SK-N-SH treated with all-trans-retinoic acid at 6 μM for 48 hours (cell line): ENCODE data around the gene PPP4R1.
A peak's percentile ranks its signal among the peaks of the same experiment; 100 is the strongest.

Experiments
- ATAC-seq: fragments of 200-7000 bp; cut with Tn5 transposase; 3 replicates; pipeline ENCODE4 v1.9.1; 2020; ENCODE audit warnings: mild to moderate bottlenecking, moderate library complexity
- ARNTL ChIP-seq: fragments of 450-650 bp; formaldehyde crosslinking; IDR thresholded peaks from 2 replicates; pipeline ENCODE4 v1.5.0; 2020; ENCODE audit warnings: low read depth, mild to moderate bottlenecking, moderate library complexity, borderline replicate concordance
- BACH2 ChIP-seq: fragments of 250-450 bp; sonication (Bioruptor Pico); IDR thresholded peaks from 2 replicates; pipeline ENCODE4 v1.9.0; 2021; ENCODE audit warnings: mild to moderate bottlenecking, borderline replicate concordance
- ESRRG ChIP-seq: fragments of 250-450 bp; sonication (Bioruptor Pico); IDR thresholded peaks from 2 replicates; pipeline ENCODE4 v1.6.1; 2021; ENCODE audit warnings: mild to moderate bottlenecking
- GLIS3 ChIP-seq: fragments of 250-450 bp; sonication (Bioruptor Pico); IDR thresholded peaks from 2 replicates; pipeline ENCODE4 v1.5.0; 2020; ENCODE audit warnings: mild to moderate bottlenecking, moderate library complexity
- OSR1 ChIP-seq: fragments of 250-450 bp; sonication (Bioruptor Pico); IDR thresholded peaks from 2 replicates; pipeline ENCODE4 v1.8.0; 2022; ENCODE audit warnings: moderate library complexity, mild to moderate bottlenecking, inconsistent platforms
- PPARA ChIP-seq: fragments of 250-450 bp; sonication (Bioruptor Pico); IDR thresholded peaks from 2 replicates; pipeline ENCODE4 v1.5.0; 2020; ENCODE audit warnings: mild to moderate bottlenecking, borderline replicate concordance
- RARB ChIP-seq: fragments of 250-450 bp; sonication (Bioruptor Pico); IDR thresholded peaks from 2 replicates; pipeline ENCODE4 v1.8.0; 2021; ENCODE audit warnings: mild to moderate bottlenecking, moderate library complexity
- SNAI2 ChIP-seq: fragments of 250-450 bp; sonication (Bioruptor Pico); IDR thresholded peaks from 2 replicates; pipeline ENCODE4 v1.5.0; 2020; ENCODE audit warnings: mild to moderate bottlenecking, moderate library complexity
- TCF4 ChIP-seq: fragments of 250-450 bp; sonication (Bioruptor Pico); IDR thresholded peaks from 2 replicates; pipeline ENCODE4 v1.8.0; 2021; ENCODE audit warnings: mild to moderate bottlenecking, moderate library complexity, borderline replicate concordance
- TOX ChIP-seq: fragments of 250-450 bp; sonication (Bioruptor Pico); IDR thresholded peaks from 2 replicates; pipeline ENCODE4 v1.8.0; 2021; ENCODE audit warnings: mild to moderate bottlenecking, moderate library complexity, borderline replicate concordance
- ZC3H10 ChIP-seq: fragments of 250-450 bp; sonication (Bioruptor Pico); IDR thresholded peaks from 2 replicates; pipeline ENCODE4 v1.5.1; 2021; ENCODE audit warnings: mild to moderate bottlenecking, moderate library complexity
- ZFP3 ChIP-seq: fragments of 250-450 bp; sonication (Bioruptor Pico); IDR thresholded peaks from 2 replicates; pipeline ENCODE4 v1.5.0; 2020; ENCODE audit warnings: mild to moderate bottlenecking, moderate library complexity
- ZNF565 ChIP-seq: fragments of 450-650 bp; formaldehyde crosslinking; conservative IDR thresholded peaks from 2 replicates; pipeline ENCODE4 v1.5.0; 2020; ENCODE audit warnings: low read depth, mild to moderate bottlenecking, moderate library complexity
- ZNF70 ChIP-seq: fragments of 450-650 bp; formaldehyde crosslinking; IDR thresholded peaks from 2 replicates; pipeline ENCODE4 v1.5.0; 2020; ENCODE audit warnings: mild to moderate bottlenecking, moderate library complexity
- ZNF8 ChIP-seq: fragments of 450-650 bp; formaldehyde crosslinking; IDR thresholded peaks from 2 replicates; pipeline ENCODE4 v1.5.0; 2020; ENCODE audit warnings: mild to moderate bottlenecking, moderate library complexity
- TF ChIP-seq, protein P1 (sequence below): fragments of 250-450 bp; sonication (Bioruptor Pico); IDR thresholded peaks from 2 replicates; pipeline ENCODE4 v1.8.0; 2020; ENCODE audit warnings: mild to moderate bottlenecking, moderate library complexity, borderline replicate concordance
- TF ChIP-seq, protein P2 (sequence below): fragments of 250-450 bp; sonication (Bioruptor Pico); IDR thresholded peaks from 2 replicates; pipeline ENCODE4 v1.5.1; 2020; ENCODE audit warnings: low read depth, mild to moderate bottlenecking, moderate library complexity
- TF ChIP-seq, protein P3 (sequence below): fragments of 250-450 bp; sonication (Bioruptor Pico); IDR thresholded peaks from 2 replicates; pipeline ENCODE4 v1.8.0; 2021; ENCODE audit warnings: low read depth, mild to moderate bottlenecking, moderate library complexity, borderline replicate concordance
- TF ChIP-seq, protein P4 (sequence below): fragments of 250-450 bp; sonication (Bioruptor Pico); IDR thresholded peaks from 2 replicates; pipeline ENCODE4 v1.5.0; 2020; ENCODE audit warnings: mild to moderate bottlenecking, moderate library complexity

The PPP4R1 gene

DNA sequence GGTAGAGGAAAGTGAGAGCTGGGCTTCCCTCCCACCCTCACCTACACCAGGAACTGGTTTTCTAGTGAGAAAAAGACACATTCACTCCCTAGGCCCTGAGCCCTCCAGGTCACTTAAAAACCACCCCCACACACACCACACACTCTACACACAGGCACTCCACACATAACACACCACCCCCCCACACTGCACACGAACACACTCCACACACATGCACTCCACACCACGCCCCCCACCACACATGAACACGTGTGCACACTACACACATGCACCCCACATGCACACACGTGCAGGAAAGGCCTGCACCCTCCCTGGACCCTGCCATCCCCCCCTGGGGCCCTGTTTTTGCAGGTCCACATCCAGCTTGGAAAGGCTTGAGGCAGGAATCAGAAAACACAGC lies 71.4 kb downstream of the PPP4R1 start:
- TF ChIP-seq, protein P1, sequence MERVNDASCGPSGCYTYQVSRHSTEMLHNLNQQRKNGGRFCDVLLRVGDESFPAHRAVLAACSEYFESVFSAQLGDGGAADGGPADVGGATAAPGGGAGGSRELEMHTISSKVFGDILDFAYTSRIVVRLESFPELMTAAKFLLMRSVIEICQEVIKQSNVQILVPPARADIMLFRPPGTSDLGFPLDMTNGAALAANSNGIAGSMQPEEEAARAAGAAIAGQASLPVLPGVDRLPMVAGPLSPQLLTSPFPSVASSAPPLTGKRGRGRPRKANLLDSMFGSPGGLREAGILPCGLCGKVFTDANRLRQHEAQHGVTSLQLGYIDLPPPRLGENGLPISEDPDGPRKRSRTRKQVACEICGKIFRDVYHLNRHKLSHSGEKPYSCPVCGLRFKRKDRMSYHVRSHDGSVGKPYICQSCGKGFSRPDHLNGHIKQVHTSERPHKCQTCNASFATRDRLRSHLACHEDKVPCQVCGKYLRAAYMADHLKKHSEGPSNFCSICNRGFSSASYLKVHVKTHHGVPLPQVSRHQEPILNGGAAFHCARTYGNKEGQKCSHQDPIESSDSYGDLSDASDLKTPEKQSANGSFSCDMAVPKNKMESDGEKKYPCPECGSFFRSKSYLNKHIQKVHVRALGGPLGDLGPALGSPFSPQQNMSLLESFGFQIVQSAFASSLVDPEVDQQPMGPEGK (CRISPR knock-in tag) = no peak
- TF ChIP-seq RARB (CRISPR knock-in tag) (no peak), ZC3H10 (CRISPR knock-in tag) (no peak), ZNF565 (CRISPR knock-in tag) (no peak), PPARA (no peak), ZNF70 (CRISPR knock-in tag) (no peak), GLIS3 (no peak), ESRRG (CRISPR knock-in tag) (no peak), ARNTL (no peak), TOX (CRISPR knock-in tag) (no peak)
- TF ChIP-seq, protein P2, sequence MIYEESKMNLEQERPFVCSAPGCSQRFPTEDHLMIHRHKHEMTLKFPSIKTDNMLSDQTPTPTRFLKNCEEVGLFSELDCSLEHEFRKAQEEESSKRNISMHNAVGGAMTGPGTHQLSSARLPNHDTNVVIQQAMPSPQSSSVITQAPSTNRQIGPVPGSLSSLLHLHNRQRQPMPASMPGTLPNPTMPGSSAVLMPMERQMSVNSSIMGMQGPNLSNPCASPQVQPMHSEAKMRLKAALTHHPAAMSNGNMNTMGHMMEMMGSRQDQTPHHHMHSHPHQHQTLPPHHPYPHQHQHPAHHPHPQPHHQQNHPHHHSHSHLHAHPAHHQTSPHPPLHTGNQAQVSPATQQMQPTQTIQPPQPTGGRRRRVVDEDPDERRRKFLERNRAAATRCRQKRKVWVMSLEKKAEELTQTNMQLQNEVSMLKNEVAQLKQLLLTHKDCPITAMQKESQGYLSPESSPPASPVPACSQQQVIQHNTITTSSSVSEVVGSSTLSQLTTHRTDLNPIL = no peak
- TF ChIP-seq, protein P3, sequence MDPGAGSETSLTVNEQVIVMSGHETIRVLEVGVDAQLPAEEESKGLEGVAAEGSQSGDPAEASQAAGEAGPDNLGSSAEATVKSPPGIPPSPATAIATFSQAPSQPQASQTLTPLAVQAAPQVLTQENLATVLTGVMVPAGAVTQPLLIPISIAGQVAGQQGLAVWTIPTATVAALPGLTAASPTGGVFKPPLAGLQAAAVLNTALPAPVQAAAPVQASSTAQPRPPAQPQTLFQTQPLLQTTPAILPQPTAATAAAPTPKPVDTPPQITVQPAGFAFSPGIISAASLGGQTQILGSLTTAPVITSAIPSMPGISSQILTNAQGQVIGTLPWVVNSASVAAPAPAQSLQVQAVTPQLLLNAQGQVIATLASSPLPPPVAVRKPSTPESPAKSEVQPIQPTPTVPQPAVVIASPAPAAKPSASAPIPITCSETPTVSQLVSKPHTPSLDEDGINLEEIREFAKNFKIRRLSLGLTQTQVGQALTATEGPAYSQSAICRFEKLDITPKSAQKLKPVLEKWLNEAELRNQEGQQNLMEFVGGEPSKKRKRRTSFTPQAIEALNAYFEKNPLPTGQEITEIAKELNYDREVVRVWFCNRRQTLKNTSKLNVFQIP (CRISPR knock-in tag) = no peak
- TF ChIP-seq, all 23 proteins: peak for 0
- ATAC-seq = no peak

DNA sequence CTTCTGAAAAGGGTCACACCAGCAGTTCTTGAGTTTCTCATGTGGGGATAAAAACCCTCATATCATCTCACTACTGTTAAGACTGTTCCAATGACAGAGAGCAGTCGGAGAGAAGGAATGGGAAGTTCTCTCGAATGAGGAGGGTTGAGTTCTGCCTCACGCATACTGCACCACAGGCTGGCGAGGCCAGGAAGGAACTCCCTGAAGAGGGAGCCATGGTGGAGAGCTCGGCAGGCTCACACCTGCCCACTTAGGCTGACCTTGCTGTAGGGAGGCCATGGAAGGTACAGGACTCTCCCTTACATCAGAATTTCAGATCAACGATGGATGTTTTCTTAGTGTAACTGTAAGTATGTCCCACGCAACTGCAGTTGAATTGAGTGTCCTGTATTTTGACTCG lies 74.4 kb downstream of the PPP4R1 start:
- TF ChIP-seq BACH2 (CRISPR knock-in tag) (no peak), ESRRG (CRISPR knock-in tag) (no peak), ZFP3 (CRISPR knock-in tag) (no peak), OSR1 (CRISPR knock-in tag) (no peak), TCF4 (CRISPR knock-in tag) (no peak), RARB (CRISPR knock-in tag) (no peak), ZC3H10 (CRISPR knock-in tag) (no peak), ARNTL (no peak)
- TF ChIP-seq, protein P2 = no peak
- TF ChIP-seq, protein P3 (CRISPR knock-in tag) = no peak
- TF ChIP-seq, protein P4, sequence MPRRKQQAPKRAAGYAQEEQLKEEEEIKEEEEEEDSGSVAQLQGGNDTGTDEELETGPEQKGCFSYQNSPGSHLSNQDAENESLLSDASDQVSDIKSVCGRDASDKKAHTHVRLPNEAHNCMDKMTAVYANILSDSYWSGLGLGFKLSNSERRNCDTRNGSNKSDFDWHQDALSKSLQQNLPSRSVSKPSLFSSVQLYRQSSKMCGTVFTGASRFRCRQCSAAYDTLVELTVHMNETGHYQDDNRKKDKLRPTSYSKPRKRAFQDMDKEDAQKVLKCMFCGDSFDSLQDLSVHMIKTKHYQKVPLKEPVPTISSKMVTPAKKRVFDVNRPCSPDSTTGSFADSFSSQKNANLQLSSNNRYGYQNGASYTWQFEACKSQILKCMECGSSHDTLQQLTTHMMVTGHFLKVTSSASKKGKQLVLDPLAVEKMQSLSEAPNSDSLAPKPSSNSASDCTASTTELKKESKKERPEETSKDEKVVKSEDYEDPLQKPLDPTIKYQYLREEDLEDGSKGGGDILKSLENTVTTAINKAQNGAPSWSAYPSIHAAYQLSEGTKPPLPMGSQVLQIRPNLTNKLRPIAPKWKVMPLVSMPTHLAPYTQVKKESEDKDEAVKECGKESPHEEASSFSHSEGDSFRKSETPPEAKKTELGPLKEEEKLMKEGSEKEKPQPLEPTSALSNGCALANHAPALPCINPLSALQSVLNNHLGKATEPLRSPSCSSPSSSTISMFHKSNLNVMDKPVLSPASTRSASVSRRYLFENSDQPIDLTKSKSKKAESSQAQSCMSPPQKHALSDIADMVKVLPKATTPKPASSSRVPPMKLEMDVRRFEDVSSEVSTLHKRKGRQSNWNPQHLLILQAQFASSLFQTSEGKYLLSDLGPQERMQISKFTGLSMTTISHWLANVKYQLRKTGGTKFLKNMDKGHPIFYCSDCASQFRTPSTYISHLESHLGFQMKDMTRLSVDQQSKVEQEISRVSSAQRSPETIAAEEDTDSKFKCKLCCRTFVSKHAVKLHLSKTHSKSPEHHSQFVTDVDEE (CRISPR knock-in tag) = no peak
- no peak for ATAC-seq

DNA sequence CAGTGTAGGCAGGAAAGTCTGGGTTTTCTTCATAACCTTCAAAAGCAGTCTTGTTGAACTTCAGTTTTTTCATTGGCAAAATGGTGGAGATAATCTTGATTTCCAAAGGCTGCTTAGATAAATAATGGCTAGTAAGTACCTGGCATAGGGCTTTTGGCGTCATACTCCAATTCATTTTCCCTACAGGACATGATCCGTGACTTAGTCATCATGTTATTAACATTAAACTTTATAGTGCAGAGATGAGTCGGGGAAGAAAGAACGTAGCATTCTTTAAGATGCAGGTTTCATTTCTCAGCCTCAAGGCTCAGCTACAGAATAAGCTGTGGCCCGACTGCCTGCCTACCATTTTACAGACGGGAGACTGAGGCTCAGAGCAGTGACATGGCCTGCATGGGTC lies 75.1 kb downstream of the PPP4R1 start:
- no peak for TF ChIP-seq GLIS3
- TF ChIP-seq OSR1 (CRISPR knock-in tag) = no peak
- TF ChIP-seq ESRRG (CRISPR knock-in tag) = no peak
- TF ChIP-seq SNAI2 (CRISPR knock-in tag) = no peak
- no peak for TF ChIP-seq ZNF8 (CRISPR knock-in tag)
- no peak for TF ChIP-seq ZC3H10 (CRISPR knock-in tag)
- no peak for TF ChIP-seq RARB (CRISPR knock-in tag)
- no peak for TF ChIP-seq ZFP3 (CRISPR knock-in tag)
- TF ChIP-seq, all 23 proteins: peak for 0
- peak; percentile 47 for ATAC-seq
